Activated CD4-positive, alpha-beta T cell treated with anti-CD3 and anti-CD28 coated beads, Interleukin-2, amount 50 U/mL, for 48 hours (primary cell): ENCODE measurements around the gene CSNK2A3.
"Not testable (repeated sequence)": the region's sequence is repeated elsewhere in the genome, so short reads cannot be mapped to it uniquely, and the experiment has no call there.

Source experiments
- DNase-seq, 2 experiments: peaks; one replicate each; pipeline ENCODE4 v3.0.0-alpha.2; 2020

Gene CSNK2A3

DNA sequence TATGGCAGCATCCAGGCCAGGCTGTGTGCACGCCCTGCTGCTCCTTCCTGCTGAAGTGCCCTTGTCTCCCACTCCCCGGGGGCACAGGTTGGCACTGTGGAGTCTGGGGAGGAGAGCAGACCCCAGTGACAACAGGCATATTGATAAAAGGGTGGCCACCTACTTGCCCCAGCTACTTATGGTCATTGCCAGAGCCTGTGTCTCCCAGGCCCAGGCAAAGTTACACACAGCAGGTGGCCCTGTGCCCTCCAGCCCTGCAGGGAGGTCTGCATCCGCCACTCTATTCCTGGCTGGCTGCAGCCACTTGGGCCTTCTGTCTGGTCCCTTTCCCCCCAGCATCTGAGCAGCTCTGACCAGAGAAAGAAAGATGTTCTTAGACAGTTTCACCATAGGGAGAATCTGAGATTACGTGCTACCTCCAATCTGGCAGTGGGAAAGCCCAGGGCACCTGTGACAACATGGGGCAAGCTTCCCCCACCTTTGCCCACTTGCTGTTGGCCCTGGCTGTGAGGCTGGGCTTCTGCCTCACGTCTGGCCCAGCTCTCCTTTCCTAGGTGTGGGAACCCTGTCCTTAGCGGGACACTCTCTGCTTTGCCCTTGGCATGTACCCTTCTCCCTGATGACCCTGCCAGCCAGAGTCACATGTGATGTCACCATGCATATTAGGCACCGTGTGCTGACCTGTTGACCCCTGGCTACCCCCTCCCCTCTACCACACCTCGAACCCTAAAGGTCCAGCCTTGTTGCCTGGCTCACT is 25.3 kb upstream of the CSNK2A3 start:
- no peak for DNase-seq

DNA sequence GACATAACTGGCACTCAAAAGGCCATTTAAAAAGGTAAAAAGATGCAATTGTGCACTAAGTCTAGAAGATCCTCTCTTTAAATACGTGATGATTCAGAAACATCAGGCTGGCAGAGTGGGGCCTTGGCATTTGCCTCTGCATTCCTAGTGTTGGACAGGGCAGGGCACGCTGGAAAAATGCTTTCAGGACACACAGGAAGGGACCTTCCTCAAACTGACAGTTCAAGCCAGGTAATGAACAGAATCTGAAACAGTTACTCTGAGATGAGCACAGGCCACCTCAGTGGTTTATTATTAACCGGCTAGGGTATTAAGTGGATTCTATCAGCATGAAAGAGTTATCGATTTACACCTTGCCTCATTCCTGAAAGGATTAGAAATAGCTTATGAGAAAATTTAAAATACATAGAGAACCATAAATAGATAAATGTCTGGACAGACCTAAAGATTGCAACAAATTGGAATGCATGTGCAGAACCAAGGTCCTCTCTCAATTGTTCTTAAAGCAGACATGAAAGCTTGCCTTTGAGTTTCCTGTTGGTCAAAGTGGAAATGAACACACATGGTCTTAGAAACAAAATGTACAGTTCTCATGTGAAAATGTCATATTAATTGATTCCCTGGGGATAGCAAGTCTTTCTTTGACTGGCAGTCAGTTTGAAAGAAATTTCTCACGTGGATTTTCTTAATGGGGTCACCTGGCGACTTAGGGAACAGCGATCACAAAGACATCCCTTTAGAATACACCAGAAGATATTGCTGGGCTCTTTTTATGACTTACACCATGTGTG is 21.5 kb upstream of the CSNK2A3 start:
- DNase-seq, result no peak

DNA sequence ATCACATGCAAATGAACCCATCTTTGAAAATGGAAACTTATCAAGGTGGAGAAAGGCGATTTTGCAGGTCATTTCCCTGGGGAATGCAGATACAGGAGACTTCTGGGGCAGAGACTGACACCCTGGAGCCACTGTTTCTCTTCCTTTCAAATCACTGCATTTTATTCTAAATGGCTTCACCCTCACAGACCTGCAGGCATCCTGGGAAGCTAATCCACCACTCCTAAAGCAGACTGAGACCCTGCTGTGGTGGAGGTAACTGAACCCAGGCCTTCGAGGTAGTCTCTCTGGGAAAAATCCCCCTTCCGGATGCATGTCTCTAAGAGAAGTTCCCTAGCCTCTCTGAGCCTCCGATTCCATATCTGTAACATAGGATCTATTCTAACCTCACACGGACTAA is 20.9 kb upstream of the CSNK2A3 start:
- DNase-seq, result no peak

DNA sequence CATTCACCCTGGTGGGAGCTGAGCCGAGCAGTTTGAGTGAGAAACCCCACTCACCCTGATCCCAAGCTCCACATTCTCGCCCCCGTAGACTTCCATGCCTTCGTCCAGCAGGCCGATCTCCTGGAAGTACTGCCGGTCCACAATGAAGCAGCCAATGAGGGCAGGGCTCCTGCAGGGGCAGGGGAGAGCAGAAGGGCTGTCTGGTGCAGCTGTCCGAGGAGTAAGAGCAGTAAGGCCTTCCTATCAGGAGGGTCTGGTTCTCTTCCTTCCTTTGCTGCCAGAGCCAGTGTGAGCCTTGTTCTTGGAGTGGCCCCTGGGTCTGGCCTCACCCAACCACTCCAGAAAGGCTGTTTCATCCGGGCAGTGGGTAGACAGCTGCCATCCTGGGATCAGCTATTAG is 19.4 kb upstream of the CSNK2A3 start:
- DNase-seq, result no peak

DNA sequence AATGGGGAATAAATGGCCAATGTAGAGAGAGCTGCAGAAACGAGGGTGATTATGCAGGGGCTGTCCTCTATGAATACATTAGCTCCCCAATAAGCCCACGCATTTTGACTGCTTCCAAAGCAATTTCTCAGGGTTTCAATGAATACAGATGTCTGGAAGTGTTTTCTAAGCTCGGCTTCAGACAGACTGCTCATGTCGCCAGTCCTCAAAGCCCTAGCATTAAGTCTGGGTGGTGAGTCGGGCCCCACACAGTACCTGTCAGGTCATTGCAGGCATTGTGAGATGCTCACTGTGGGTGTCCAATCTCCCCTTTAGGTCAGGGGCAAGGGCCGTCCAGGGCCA is 17.9 kb upstream of the CSNK2A3 start:
- no peak for DNase-seq

DNA sequence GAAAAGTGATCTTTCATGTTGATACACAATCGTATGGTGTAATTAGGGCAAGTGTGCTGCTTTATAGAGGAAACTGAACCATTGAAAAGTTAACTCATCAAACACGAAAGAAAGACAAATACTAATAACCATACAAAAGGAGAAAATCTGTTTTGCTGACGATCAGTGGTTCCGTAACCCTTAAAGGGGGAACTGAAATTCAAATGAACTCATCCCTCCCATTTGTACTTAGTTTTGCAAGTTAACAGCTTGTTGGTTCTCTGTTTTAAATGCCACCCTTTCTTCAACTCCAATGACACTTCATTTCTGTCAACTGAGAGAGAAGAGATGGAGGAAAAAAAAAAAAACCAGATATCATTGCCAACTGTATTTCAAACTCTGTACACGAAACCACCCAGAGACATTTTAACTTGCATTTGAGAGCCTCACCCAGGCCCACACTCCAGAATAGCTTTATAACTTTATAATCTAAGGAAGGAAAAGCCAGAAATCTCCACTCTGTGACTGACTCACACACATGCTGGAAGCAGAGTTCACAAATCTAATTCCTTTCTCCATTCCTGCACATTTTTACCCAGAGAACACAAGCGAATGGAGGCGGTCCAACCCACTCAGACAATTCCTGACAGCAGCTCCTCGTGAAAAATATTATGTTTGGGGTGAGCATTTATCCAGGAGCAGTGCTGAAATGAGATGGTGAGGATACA is 17.4 kb upstream of the CSNK2A3 start:
- DNase-seq, result no peak

DNA sequence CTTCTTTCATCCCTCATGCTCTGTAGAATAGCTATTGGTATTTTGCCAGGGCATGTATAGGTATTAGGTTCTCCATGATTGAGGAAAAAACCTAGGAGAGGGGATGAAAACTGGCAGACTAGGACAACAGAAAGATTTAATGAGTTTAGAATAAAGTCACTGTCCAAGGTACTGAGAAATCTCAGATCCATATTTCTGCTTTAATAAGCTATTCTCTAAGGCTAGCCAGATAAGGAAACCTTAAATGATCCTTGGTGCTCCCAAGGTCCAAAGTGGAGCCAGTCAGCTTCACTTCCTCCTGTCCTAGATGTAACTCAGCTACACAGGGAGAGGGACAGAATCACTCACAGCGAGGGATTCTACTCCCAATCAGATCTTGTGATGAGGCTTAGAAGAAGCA is 13.7 kb upstream of the CSNK2A3 start:
- DNase-seq, result no peak

DNA sequence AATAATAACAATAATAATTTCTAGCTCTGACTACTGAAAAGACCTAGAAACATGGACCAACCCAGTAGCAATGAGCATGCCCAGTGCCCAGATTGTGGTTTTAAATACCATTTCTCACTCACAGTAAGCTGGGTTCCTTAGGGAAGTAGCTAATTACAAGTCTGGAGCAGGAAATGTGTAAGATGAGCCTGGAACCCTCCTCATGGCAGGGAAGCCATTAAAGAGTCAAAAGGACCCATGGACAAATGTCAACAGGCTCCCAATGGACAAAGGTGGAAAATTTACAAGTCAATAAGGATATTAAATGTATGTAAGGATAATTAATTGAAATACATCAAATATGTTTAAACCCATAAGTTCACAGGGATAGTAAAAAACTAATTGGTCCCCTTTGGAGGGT is 10.6 kb upstream of the CSNK2A3 start:
- DNase-seq, result no peak

DNA sequence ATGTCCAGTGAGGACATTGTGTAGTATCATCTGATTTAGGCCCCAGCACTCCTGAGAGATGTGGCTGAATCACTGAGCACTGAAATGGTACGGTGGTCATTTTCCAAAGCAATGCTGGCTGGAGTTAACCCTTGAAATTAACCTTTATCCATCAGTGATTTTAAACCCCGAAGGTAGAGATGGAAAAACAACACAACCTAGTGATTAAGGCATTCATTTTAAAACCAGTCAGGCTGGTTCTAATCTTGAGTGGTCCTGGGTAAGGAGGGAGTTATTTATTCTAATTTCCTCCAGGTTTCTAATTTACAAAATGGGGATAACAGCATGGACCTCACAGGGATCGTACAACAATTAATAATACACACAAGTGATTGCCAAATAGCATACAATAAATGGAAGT is 6.6 kb upstream of the CSNK2A3 start:
- DNase-seq, result no peak

DNA sequence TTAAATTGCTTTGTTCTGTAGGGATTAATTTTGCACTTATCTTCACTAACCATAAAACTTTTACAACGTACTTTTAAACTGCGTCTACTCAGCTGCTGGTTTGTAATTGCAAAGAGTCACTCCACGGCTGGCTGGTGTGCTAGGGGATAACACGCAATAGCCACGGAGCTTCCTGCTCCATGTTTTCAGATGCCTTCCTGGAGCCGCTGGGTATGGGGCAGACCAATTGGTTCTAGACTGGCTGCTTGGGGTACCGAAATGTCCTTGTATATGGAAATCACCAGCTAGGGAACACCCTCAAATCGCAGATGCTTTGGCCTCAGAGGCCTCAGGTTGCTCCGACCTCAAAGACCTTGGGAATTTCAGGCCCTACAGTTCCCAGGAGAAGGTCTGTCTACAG is 3.8 kb upstream of the CSNK2A3 start:
- no peak for DNase-seq

DNA sequence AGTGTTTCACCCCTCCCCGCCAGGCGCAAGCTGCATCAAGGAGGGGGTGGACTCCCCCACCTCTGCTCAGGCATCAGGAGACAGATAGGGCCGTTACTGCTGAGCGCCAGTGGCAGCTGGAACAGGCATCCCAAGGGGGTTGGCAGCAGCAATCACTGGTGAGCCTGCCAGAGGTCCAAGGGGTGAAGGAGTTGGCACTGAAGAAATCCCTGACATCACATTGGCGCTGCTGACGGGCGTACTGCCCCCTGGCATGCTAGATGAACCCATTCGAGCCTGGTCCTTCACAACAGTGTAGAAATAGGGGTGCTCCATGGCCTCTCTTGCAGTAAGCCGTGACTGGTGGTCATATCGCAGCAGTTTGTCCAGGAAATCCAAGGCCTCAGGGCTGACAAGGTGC is 1.2 kb downstream of the CSNK2A3 start:
- not testable (repeated sequence) for DNase-seq

DNA sequence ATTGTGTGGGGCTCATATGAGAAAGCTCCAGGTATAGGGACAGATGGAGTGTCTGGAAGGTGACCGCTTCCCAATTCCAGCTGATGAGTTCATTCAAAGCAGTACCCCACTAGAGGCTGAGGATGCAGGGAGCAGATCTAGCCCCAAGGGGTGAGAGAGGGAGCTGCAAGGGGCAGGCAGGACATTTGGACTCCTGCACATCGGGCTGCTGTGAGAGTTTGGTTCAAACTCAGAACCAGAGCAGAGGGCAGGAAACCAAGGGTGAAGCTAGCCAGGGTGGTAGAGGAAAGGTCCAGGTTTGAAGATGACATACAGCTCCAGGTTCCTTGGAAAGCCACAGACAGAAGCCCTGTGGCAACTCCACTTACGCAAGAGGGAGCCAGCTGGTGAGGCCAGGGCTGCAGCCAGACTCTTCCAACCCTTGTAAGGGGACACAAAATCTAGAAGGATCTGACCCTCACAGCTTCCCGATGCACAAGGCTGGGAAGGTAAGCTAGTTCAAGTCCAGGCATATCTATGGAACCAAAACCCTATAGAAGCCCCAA is 1.9 kb downstream of the CSNK2A3 start:
- no peak for DNase-seq

DNA sequence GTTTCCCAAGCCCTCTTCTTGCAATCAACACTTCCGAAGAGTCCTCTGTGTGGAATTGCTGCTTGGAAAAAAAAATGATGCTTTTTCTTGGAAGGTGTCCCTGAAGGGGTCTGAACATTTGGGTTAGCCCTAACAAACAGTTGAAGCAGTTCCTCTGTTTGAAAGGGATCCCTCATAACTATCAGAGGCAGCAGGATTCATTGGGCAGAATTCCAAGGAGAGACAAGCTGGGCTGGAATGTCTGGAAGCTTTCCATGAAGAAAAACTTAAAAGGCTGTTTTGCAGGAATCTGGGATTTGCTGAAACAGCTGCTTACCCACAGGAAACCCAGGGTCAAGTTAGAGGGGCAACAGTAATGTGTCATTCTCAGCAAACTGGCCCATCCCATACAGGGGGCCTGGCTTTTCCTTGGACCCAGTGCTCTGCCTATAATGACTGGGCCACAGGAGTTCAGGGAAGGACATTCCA is 3.1 kb downstream of the CSNK2A3 start:
- DNase-seq, result no peak

DNA sequence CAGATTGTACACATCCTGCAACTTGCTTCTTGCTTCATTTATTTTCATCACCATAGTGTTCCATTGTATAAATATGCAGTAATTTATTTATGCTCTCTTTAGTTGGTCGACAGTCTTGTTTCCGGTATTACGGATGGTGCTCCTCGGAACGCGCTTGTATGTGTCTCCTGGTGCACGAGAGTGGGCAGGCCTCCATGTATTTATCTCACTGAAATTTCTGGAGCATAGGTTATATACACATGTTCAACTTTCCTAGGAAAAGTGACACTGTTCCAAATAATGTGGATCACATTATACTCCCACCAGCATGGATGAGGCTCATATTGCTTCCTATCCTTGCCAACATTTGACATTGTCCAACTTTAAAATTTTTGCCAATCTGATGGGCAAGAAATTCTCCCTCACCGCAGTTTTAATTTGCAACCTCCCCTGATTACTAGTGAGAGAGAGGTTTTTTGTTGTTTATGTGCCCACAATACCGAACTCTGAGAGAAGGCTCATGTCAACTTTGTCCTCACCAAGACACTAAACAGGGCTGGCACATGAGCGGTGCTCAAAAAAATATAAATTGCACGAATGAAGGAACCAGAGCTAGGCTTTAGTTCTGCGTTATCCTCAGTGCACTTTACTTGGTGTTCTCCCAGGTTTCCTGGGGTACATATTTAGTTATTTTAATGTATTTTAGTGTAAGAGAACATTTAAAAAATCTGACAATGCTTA is 3.8 kb downstream of the CSNK2A3 start:
- no peak for DNase-seq

DNA sequence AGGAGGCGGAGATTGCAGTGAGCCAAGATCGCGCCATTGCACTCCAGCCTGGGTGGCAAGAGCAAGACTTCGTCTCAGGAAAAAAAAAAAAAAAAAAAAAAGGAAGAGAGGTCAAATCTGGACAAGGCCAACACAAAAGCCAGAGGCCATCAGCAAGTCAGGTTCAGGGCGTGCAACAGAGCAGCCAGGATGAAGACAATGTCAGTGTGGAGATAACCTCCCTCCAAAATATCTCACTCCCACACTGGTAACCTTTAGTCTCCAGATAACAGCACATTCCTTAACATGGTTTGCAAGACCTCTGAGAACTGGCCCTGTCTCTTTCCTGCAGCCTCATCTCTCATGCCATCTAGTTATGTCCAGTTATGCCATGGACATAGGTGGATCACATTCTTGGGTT is 4.7 kb downstream of the CSNK2A3 start:
- no peak for DNase-seq

DNA sequence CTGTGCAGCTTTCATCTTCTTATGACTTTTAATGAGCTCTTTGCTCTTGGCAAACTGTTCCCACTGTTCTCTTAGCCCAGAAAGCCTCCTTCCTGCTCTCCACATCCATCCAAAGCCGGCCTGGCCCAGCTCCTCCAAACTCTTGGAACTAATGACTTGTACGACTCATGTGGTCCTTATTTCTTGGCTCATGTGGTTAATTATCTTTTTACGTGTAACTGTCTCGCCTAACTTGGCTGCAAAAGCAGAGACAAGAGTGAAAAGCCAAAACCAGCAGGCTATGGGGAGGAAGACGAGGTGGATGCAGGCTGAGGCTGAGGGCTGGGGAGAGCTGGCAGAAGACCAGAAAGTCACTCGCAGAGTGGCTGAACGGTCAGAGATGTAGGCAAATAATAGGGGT is 5.5 kb downstream of the CSNK2A3 start:
- no peak for DNase-seq

DNA sequence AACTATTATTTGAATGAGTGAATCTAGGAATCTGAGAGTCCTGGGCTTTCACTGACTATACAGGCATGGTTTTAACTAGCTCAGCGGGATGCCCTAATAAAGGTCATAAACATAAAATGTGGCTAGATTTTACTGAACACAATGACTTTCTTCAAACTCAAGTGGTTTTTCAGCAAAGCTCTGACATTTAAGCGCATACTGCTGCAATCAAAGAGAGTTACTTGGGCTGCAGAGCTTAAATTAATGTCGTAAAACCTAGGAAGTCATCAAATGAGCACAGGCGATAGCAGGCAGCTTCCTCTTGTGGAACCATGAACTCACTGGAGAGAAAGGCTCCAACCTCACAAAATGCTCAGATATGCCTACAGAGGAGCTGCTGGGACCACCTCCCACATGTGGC is 6.7 kb downstream of the CSNK2A3 start:
- DNase-seq, result no peak

DNA sequence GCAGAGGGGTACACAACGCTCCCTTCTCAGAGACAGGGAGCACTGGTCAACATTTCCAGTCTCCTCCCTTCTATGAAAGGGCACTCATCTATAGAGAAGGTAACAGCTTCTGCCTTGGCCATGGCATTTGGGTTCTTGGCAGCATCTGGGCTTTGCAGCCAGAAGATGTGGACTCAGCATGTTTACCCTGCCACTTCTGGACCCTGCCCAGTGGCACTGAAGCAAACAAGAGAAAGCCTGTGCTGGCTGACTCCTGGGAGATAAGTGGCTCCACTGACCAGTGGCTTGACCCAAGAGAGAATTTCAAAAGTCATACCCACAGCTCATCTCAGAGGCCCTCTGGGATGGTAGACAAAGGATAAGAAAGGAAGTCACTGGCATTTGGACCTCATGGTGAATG is 8.0 kb downstream of the CSNK2A3 start:
- no peak for DNase-seq

DNA sequence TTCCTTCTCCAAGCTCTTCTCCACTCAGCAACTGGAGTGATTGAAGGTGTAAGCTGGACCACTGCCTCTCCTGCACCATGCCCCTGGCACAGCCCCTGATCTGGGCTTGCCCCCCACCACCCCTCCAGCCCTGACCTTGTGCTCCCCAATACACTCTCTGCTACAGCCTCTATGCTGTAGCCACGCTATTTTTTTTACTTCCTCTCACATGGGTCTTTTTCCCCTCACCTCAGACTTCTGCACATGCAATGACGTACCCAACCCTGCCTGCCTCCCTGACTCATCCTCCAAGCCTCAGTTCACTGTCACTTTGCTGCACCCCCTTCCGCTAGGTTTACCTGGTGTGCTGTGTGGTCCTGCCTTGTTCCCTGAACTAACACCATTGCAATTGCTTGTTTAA is 9.0 kb downstream of the CSNK2A3 start:
- DNase-seq, result no peak

DNA sequence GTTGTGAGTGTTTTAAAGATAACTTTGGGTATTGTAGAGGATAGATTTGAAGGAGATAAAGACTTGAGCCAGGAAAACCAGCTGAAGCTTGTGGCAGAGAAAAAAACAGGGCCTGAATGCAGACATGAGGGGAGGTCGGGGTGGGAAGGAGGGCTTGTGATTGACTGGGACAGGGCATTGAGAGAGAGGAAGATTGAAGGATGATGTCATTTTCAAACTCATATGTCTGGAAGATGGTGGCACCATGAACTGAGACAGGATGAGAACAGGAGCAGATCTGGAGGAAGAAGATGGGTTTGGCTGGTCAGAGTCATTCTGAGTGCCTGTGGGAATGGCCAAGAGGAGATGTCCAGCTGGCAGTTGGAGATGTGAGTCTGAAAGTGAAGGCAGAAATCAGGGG is 14.7 kb downstream of the CSNK2A3 start:
- no peak for DNase-seq

DNA sequence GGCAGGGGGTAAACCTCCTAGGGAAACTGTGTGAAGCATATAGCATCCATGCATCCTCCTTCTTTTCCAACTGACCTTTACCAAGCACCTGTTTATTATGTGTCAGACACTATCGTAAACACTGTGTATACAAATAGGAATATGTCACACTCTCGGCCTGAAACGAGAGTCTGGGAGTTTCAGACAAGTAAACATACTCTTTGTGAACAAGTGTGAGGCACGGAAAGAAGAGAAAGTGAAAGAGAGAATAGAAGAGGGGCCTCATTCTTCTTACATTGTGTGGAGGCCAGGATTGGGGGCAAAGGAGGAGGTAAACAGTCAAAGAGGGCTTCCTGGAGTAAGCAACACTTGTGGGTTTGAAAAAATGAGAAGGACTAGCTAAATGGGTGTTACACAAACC is 16.4 kb downstream of the CSNK2A3 start:
- no peak for DNase-seq

DNA sequence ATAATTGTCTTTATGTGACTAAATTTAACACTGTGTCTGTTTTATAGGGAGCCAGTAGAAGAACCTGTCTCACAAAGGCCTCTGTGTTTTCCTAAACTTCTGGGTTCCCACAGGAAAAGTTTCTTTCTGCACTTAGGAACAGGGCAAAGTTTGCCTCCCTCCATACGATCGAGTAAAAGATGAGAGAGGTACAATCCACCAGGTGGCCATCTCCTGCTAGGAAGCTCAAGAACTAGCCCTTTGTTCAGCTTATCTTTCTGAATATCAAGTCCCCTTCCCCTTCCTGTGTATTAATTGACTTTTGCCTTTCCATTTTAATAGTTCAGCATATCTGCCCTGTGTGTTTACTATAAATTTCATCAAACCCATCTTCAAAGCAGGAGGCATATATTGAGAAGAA is 18.0 kb downstream of the CSNK2A3 start:
- DNase-seq, result no peak

DNA sequence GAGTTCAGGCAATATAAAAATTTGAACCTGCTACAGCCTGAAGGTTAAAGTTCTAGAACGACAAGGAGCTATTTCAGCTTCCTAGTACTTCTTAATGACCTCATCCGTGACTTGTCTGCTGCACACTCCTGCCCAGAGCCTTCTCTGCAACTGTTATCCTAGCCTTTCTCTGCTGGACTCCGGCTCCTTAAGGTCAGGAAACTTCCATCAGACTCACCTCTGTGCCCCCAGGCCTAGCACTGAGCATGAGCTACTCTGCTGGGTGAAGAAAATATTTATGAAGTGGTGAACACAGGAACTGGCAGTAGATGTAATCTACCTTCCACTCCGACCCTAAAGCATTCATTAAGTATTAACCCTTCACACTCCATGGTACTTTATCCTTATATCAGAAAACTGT is 18.4 kb downstream of the CSNK2A3 start:
- no peak for DNase-seq
